ENCODE data around the gene CELF2. TPM values are rescaled to one million over a fixed set of nuclear protein-coding genes. Genes with fewer than 3 reads are reported as not detected.
A peak's percentile ranks its signal among the peaks of the same experiment; 100 is the strongest.

Gene CELF2
- total RNA-seq, 1 donor from 2014 or later: 31.6 TPM

GRCh38 chr10:11377267-11377666 lies 359.6 kb downstream of the CELF2 start:
- Mint-ChIP-seq H3K36me3 (no peaks in the 10 kb centered on the region), H3K9me3 (no peaks in the 10 kb centered on the region), H3K4me1 (peaks cover 17% of the 10 kb centered on the region), H3K27ac (peak overlapping the region; percentile 63), H3K4me3 (peak overlapping the region; percentile 15), H3K27me3 (ENCODE audit: insufficient read depth, low read depth) (peaks cover 4% of the 10 kb centered on the region)
- no peaks in the 10 kb centered on the region for H3K79me2 ChIP-seq (ENCODE audit: low read depth)
- no peaks in the 10 kb centered on the region for H3K9me3 ChIP-seq (ENCODE audit: low read depth)
- H3F3A ChIP-seq (ENCODE audit: low read depth): no peaks in the 10 kb centered on the region
- H3K4me1 ChIP-seq: no peaks in the 10 kb centered on the region
- H3K36me3 ChIP-seq: no peaks in the 10 kb centered on the region
- TF ChIP-seq EZH2 (IDR thresholded peaks at IDR 0.05) (no peak), EZH2phosphoT487 (IDR thresholded peaks at IDR 0.05) (no peak), CTCF (IDR thresholded peaks at IDR 0.05) (no peak)
- H3K27ac ChIP-seq: no peak overlapping the region
- no peak overlapping the region for H3K4me2 ChIP-seq
- H3K27me3 ChIP-seq: no peaks in the 10 kb centered on the region
- no peaks in the 10 kb centered on the region for H4K20me1 ChIP-seq (ENCODE audit: low read depth)
- DNase-seq (ENCODE audit: low spot score): no peak
- no peak overlapping the region for H3K4me3 ChIP-seq
- H2AFZ ChIP-seq (replicated peaks): no peak overlapping the region
- no peak overlapping the region for H3K9ac ChIP-seq

GRCh38 chr10:11378835-11379234 lies 361.2 kb downstream of the CELF2 start:
- Mint-ChIP-seq H3K27me3 (ENCODE audit: insufficient read depth, low read depth) (peaks cover 4% of the 10 kb centered on the region), H3K9me3 (no peaks in the 10 kb centered on the region), H3K36me3 (no peaks in the 10 kb centered on the region), H3K4me3 (peak overlapping the region; percentile 33), H3K4me1 (peaks cover 12% of the 10 kb centered on the region), H3K27ac (no peak overlapping the region)
- no peak for DNase-seq (ENCODE audit: low spot score)
- Histone ChIP-seq H4K20me1 (ENCODE audit: low read depth) (no peaks in the 10 kb centered on the region), H3K9ac (no peak overlapping the region), H3K4me2 (no peak overlapping the region), H2AFZ (replicated peaks) (no peak overlapping the region), H3K27me3 (no peaks in the 10 kb centered on the region), H3K36me3 (no peaks in the 10 kb centered on the region), H3K4me3 (no peak overlapping the region), H3F3A (ENCODE audit: low read depth) (no peaks in the 10 kb centered on the region), H3K4me1 (no peaks in the 10 kb centered on the region), H3K9me3 (ENCODE audit: low read depth) (no peaks in the 10 kb centered on the region), H3K27ac (no peak overlapping the region), H3K79me2 (ENCODE audit: low read depth) (no peaks in the 10 kb centered on the region)
- no peak for TF ChIP-seq EZH2 (IDR thresholded peaks at IDR 0.05)

GRCh38 chr10:11379771-11380170 lies 362.1 kb downstream of the CELF2 start:
- no peak for DNase-seq (ENCODE audit: low spot score)
- no peaks in the 10 kb centered on the region for H3F3A ChIP-seq (ENCODE audit: low read depth)

More at GRCh38 chr10:11379771-11380170, 362.1 kb downstream of the CELF2 start:
- no peak overlapping the region for H3K4me3 Mint-ChIP-seq
- Histone ChIP-seq H3K4me3 (no peak overlapping the region), H3K4me2 (no peak overlapping the region), H2AFZ (replicated peaks) (no peak overlapping the region), H3K79me2 (ENCODE audit: low read depth) (no peaks in the 10 kb centered on the region), H3K9ac (no peak overlapping the region), H4K20me1 (ENCODE audit: low read depth) (no peaks in the 10 kb centered on the region), H3K27me3 (no peaks in the 10 kb centered on the region), H3K9me3 (ENCODE audit: low read depth) (no peaks in the 10 kb centered on the region), H3K27ac (no peak overlapping the region), H3K36me3 (no peaks in the 10 kb centered on the region), H3K4me1 (no peaks in the 10 kb centered on the region)
- no peaks in the 10 kb centered on the region for H3K36me3 Mint-ChIP-seq
- TF ChIP-seq EZH2phosphoT487 (IDR thresholded peaks at IDR 0.05) (no peak), EZH2 (IDR thresholded peaks at IDR 0.05) (no peak), CTCF (IDR thresholded peaks at IDR 0.05) (no peak)
- peaks cover 11% of the 10 kb centered on the region for H3K4me1 Mint-ChIP-seq
- H3K9me3 Mint-ChIP-seq: no peaks in the 10 kb centered on the region
- H3K27me3 Mint-ChIP-seq (ENCODE audit: insufficient read depth, low read depth): peaks cover 4% of the 10 kb centered on the region
- H3K27ac Mint-ChIP-seq: no peak overlapping the region
